Measurements from ENCODE around the gene SKOR2.
"Not testable (repeated sequence)": the region's sequence is repeated elsewhere in the genome, so short reads cannot be mapped to it uniquely, and the experiment has no call there.

SKOR2 gene

GRCh38 chr18:47175283-47175897, 76.1 kb downstream of the SKOR2 start:
- H3K4me1 ChIP-seq (ENCODE audit: control insufficient read depth in 2 of 2, insufficient read depth in 2 of 2, low read length in 2 of 2) = peaks cover 0 to 16% of the 10 kb centered on the region in 2 donors
- H3K4me3 ChIP-seq (ENCODE audit: low read length in 2 of 2) = peak overlapping the region; percentile 82 to 92
- no peaks in the 10 kb centered on the region for H3K27me3 ChIP-seq (ENCODE audit: control insufficient read depth in 2 of 2, insufficient read depth in 2 of 2, low read length in 2 of 2)
- no peaks in the 10 kb centered on the region for H3K9me3 ChIP-seq (ENCODE audit: control insufficient read depth in 2 of 2, low read length in 2 of 2)
- peak overlapping the region; percentile 79 to 89 for H3K9ac ChIP-seq (ENCODE audit: low read depth in 1 of 2, low read length in 2 of 2)
- peak overlapping the region; percentile 76 to 80 for H3K27ac ChIP-seq (ENCODE audit: low read depth in 2 of 2, low read length in 2 of 2)
- H3K36me3 ChIP-seq (ENCODE audit: control insufficient read depth in 2 of 2, insufficient read depth in 2 of 2, low read length in 2 of 2) = no peaks in the 10 kb centered on the region

DNA sequence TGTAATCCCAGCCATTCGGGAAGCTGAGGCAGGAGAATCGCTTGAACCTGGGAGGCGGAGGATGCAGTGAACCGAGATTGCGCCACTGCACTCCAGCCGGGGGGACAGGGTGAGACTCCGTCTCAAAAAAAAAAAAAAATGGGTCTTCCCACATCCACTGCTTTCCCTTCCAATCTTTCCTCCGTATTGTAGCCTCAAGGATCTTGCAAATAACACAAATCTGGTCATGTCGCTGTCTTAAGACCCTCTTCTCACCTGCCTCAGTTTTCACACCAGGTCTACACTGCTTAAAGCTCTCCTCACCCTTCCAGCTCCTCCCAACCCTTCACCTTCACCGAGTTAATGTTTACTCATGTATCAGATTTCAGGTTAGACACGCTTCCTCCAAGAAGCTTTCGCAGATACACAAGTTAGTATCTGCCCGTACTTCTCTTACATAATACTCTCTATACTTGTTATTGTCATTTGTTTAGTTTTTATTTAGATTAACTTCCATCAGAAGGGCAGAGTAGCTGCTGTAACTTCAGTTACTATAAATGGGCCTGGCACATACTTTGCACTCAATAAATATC, 76.8 kb downstream of the SKOR2 start:
- no peaks in the 10 kb centered on the region for H3K36me3 ChIP-seq (ENCODE audit: control insufficient read depth in 2 of 2, insufficient read depth in 2 of 2, low read length in 2 of 2)
- no peak overlapping the region for H3K9ac ChIP-seq (ENCODE audit: low read depth in 1 of 2, low read length in 2 of 2)
- H3K27me3 ChIP-seq (ENCODE audit: control insufficient read depth in 2 of 2, insufficient read depth in 2 of 2, low read length in 2 of 2) = no peaks in the 10 kb centered on the region
- H3K4me1 ChIP-seq (ENCODE audit: control insufficient read depth in 2 of 2, insufficient read depth in 2 of 2, low read length in 2 of 2) = peaks cover 0 to 16% of the 10 kb centered on the region in 2 donors
- H3K27ac ChIP-seq (ENCODE audit: low read depth in 2 of 2, low read length in 2 of 2) = no peak overlapping the region
- H3K9me3 ChIP-seq (ENCODE audit: control insufficient read depth in 2 of 2, low read length in 2 of 2) = no peaks in the 10 kb centered on the region
- H3K4me3 ChIP-seq (ENCODE audit: low read length in 2 of 2) = peak overlapping the region; percentile 82 to 92

DNA sequence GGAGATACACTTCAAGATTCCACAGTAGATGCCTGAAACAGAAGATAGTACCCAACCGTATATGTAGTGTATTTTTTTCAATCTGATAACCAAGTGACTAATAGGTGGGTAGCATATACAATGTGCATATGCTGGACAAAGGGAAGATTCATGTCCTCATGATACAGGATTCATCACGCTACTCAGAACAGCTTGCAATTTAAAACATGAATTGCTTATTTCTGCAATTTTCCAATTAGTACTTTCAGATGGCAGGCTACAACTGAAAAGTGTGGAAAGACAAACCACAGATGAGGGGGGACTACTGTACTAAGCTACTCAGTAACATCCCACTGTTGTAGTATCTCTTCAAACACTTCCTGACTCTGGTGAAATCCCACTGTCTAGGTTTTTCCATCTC, 79.0 kb downstream of the SKOR2 start:
- Histone ChIP-seq H3K36me3 (ENCODE audit: control insufficient read depth in 2 of 2, insufficient read depth in 2 of 2, low read length in 2 of 2) (no peaks in the 10 kb centered on the region), H3K9ac (ENCODE audit: low read depth in 1 of 2, low read length in 2 of 2) (no peak overlapping the region), H3K27me3 (ENCODE audit: control insufficient read depth in 2 of 2, insufficient read depth in 2 of 2, low read length in 2 of 2) (no peaks in the 10 kb centered on the region), H3K27ac (ENCODE audit: low read depth in 2 of 2, low read length in 2 of 2) (no peak overlapping the region), H3K9me3 (ENCODE audit: control insufficient read depth in 2 of 2, low read length in 2 of 2) (no peaks in the 10 kb centered on the region), H3K4me3 (ENCODE audit: low read length in 2 of 2) (no peak overlapping the region), H3K4me1 (ENCODE audit: control insufficient read depth in 2 of 2, insufficient read depth in 2 of 2, low read length in 2 of 2) (peaks cover 0 to 16% of the 10 kb centered on the region in 2 donors)

- Histone ChIP-seq H3K9ac (ENCODE audit: low read depth in 1 of 2, low read length in 2 of 2) (no peak overlapping the region), H3K27ac (ENCODE audit: low read depth in 2 of 2, low read length in 2 of 2) (no peak overlapping the region), H3K4me1 (ENCODE audit: control insufficient read depth in 2 of 2, insufficient read depth in 2 of 2, low read length in 2 of 2) (peaks cover 0 to 5% of the 10 kb centered on the region in 2 donors), H3K9me3 (ENCODE audit: control insufficient read depth in 2 of 2, low read length in 2 of 2) (no peaks in the 10 kb centered on the region), H3K36me3 (ENCODE audit: control insufficient read depth in 2 of 2, insufficient read depth in 2 of 2, low read length in 2 of 2) (no peaks in the 10 kb centered on the region), H3K27me3 (ENCODE audit: control insufficient read depth in 2 of 2, insufficient read depth in 2 of 2, low read length in 2 of 2) (no peaks in the 10 kb centered on the region), H3K4me3 (ENCODE audit: low read length in 2 of 2) (no peak overlapping the region)
Measured at GRCh38 chr18:47168913-47169312, 82.5 kb downstream of the SKOR2 start.

DNA sequence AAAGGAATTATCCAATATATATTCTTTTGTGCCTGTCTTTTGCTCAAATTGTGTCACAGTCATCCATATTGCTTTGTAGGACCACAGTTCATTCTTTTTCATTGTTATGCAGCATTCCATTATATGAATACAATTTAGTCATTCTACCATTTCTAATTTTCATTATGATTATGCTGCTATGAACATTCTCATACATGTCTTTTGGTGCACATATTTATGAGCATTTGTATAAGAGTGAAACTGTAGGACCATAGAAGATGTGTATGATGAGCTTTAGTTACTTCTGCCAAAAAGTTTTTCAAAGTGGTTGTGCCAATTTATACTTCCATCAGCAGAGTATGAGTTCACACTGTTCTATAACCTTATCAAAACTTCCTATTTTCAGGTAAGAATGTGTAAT, 83.0 kb downstream of the SKOR2 start:
- H3K4me3 ChIP-seq (ENCODE audit: low read length in 2 of 2) = no peak overlapping the region
- H3K27me3 ChIP-seq (ENCODE audit: control insufficient read depth in 2 of 2, insufficient read depth in 2 of 2, low read length in 2 of 2) = no peaks in the 10 kb centered on the region
- no peak overlapping the region for H3K27ac ChIP-seq (ENCODE audit: low read depth in 2 of 2, low read length in 2 of 2)
- H3K9ac ChIP-seq (ENCODE audit: low read depth in 1 of 2, low read length in 2 of 2) = no peak overlapping the region
- H3K36me3 ChIP-seq (ENCODE audit: control insufficient read depth in 2 of 2, insufficient read depth in 2 of 2, low read length in 2 of 2) = no peaks in the 10 kb centered on the region
- no peaks in the 10 kb centered on the region for H3K9me3 ChIP-seq (ENCODE audit: control insufficient read depth in 2 of 2, low read length in 2 of 2)
- H3K4me1 ChIP-seq (ENCODE audit: control insufficient read depth in 2 of 2, insufficient read depth in 2 of 2, low read length in 2 of 2) = peaks cover 0 to 3% of the 10 kb centered on the region in 2 donors

- Histone ChIP-seq H3K4me3 (ENCODE audit: low read length in 2 of 2) (no peak overlapping the region), H3K27ac (ENCODE audit: low read depth in 2 of 2, low read length in 2 of 2) (no peak overlapping the region), H3K9me3 (ENCODE audit: control insufficient read depth in 2 of 2, low read length in 2 of 2) (no peaks in the 10 kb centered on the region), H3K9ac (ENCODE audit: low read depth in 1 of 2, low read length in 2 of 2) (no peak overlapping the region), H3K27me3 (ENCODE audit: control insufficient read depth in 2 of 2, insufficient read depth in 2 of 2, low read length in 2 of 2) (no peaks in the 10 kb centered on the region), H3K4me1 (ENCODE audit: control insufficient read depth in 2 of 2, insufficient read depth in 2 of 2, low read length in 2 of 2) (no peaks in the 10 kb centered on the region), H3K36me3 (ENCODE audit: control insufficient read depth in 2 of 2, insufficient read depth in 2 of 2, low read length in 2 of 2) (no peaks in the 10 kb centered on the region)
Measured at GRCh38 chr18:47166294-47166693, 85.2 kb downstream of the SKOR2 start.

GRCh38 chr18:47163241-47163640, 88.2 kb downstream of the SKOR2 start:
- H3K4me3 ChIP-seq (ENCODE audit: low read length in 2 of 2) = no peak overlapping the region
- no peaks in the 10 kb centered on the region for H3K27me3 ChIP-seq (ENCODE audit: control insufficient read depth in 2 of 2, insufficient read depth in 2 of 2, low read length in 2 of 2)
- no peak overlapping the region for H3K9ac ChIP-seq (ENCODE audit: low read depth in 1 of 2, low read length in 2 of 2)
- no peaks in the 10 kb centered on the region for H3K4me1 ChIP-seq (ENCODE audit: control insufficient read depth in 2 of 2, insufficient read depth in 2 of 2, low read length in 2 of 2)
- H3K36me3 ChIP-seq (ENCODE audit: control insufficient read depth in 2 of 2, insufficient read depth in 2 of 2, low read length in 2 of 2) = no peaks in the 10 kb centered on the region
- no peaks in the 10 kb centered on the region for H3K9me3 ChIP-seq (ENCODE audit: control insufficient read depth in 2 of 2, low read length in 2 of 2)
- H3K27ac ChIP-seq (ENCODE audit: low read depth in 2 of 2, low read length in 2 of 2) = no peak overlapping the region

- no peak overlapping the region for H3K27ac ChIP-seq (ENCODE audit: low read depth in 2 of 2, low read length in 2 of 2)
- H3K4me1 ChIP-seq (ENCODE audit: control insufficient read depth in 2 of 2, insufficient read depth in 2 of 2, low read length in 2 of 2) = no peaks in the 10 kb centered on the region
- H3K4me3 ChIP-seq (ENCODE audit: low read length in 2 of 2) = no peak overlapping the region
- H3K9me3 ChIP-seq (ENCODE audit: control insufficient read depth in 2 of 2, low read length in 2 of 2) = no peaks in the 10 kb centered on the region
- no peak overlapping the region for H3K9ac ChIP-seq (ENCODE audit: low read depth in 1 of 2, low read length in 2 of 2)
- peaks cover 0 to 3% of the 10 kb centered on the region in 2 donors for H3K36me3 ChIP-seq (ENCODE audit: control insufficient read depth in 2 of 2, insufficient read depth in 2 of 2, low read length in 2 of 2)
- no peaks in the 10 kb centered on the region for H3K27me3 ChIP-seq (ENCODE audit: control insufficient read depth in 2 of 2, insufficient read depth in 2 of 2, low read length in 2 of 2)
Measured at GRCh38 chr18:47160256-47160655, 91.2 kb downstream of the SKOR2 start.

DNA sequence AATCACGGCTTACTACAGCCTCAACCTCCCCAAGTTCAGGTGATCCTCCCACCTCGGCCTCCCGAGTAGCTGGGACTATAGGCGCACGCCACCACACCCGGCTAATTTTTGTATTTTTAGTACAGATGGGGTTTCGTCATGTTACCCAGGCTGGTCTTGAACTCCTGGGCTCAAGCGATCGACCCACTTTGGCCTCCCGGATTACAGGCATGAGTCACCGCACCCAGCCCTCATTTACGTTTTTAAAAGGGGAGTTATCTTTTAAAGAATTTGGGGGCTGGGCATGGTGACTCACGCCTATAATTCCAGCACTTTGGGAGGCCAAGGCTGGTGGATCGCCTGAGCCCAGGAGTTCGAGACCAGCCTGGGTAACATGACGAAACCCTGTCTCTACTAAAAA, 93.1 kb downstream of the SKOR2 start:
- H3K4me1 ChIP-seq (ENCODE audit: control insufficient read depth in 2 of 2, insufficient read depth in 2 of 2, low read length in 2 of 2); H3K9ac ChIP-seq (ENCODE audit: low read depth in 1 of 2, low read length in 2 of 2); H3K4me3 ChIP-seq (ENCODE audit: low read length in 2 of 2); H3K9me3 ChIP-seq (ENCODE audit: control insufficient read depth in 2 of 2, low read length in 2 of 2); H3K27ac ChIP-seq (ENCODE audit: low read depth in 2 of 2, low read length in 2 of 2); H3K27me3 ChIP-seq (ENCODE audit: control insufficient read depth in 2 of 2, insufficient read depth in 2 of 2, low read length in 2 of 2): not testable (repeated sequence)
- peaks cover 9 to 15% of the 10 kb centered on the region in 2 donors for H3K36me3 ChIP-seq (ENCODE audit: control insufficient read depth in 2 of 2, insufficient read depth in 2 of 2, low read length in 2 of 2)

All from mucosa of rectum (tissue), 2 donors.